Endodermal cell (in vitro differentiated cells): ENCODE results near the gene RIMKLA. TPM values are rescaled to one million over a fixed set of nuclear protein-coding genes. Genes with fewer than 3 reads are reported as not detected.

Experiments used
- DNase-seq: peaks from one replicate; pipeline ENCODE4 v3.0.0-alpha.2; 2017
- H3K27ac ChIP-seq: 2 replicates; pipeline ENCODE4 v1.5.1; 2013; ENCODE audit warnings: mild to moderate bottlenecking, low read depth, low read length, moderate library complexity
- H3K27me3 ChIP-seq: 2 replicates; pipeline ENCODE4 v1.6.1; 2013; ENCODE audit warnings: mild to moderate bottlenecking, low read length, moderate library complexity; ENCODE audit not compliant: insufficient read depth, control insufficient read depth, poor library complexity, severe bottlenecking
- H3K36me3 ChIP-seq: 2 replicates; pipeline ENCODE4 v1.7.0; 2013; ENCODE audit warnings: mild to moderate bottlenecking, low read length, moderate library complexity; ENCODE audit not compliant: control insufficient read depth, insufficient read depth
- H3K4me1 ChIP-seq: one replicate; pipeline ENCODE4 v1.7.0; 2013; ENCODE audit warnings: low read length; ENCODE audit not compliant: control insufficient read depth, insufficient read depth
- H3K4me3 ChIP-seq: 2 replicates; pipeline ENCODE4 v1.5.1; 2013; ENCODE audit warnings: mild to moderate bottlenecking, low read length, moderate library complexity
- H3K9ac ChIP-seq: 2 replicates; pipeline ENCODE4 v1.6.1; 2013; ENCODE audit warnings: mild to moderate bottlenecking, low read length, moderate library complexity; ENCODE audit not compliant: poor library complexity, severe bottlenecking; ENCODE audit errors: extremely low read depth
- H3K9me3 ChIP-seq: 2 replicates; pipeline ENCODE4 v1.6.1; 2013; ENCODE audit warnings: mild to moderate bottlenecking, low read length, moderate library complexity; ENCODE audit not compliant: control insufficient read depth
- H3K27ac Mint-ChIP-seq: 2 replicates; pipeline ENCODE4 v1.8.0; 2020; ENCODE audit warnings: mixed read lengths
- H3K27me3 Mint-ChIP-seq: 2 replicates; pipeline ENCODE4 v1.8.0; 2021; ENCODE audit warnings: mild to moderate bottlenecking, mixed read lengths; ENCODE audit not compliant: insufficient read depth
- H3K36me3 Mint-ChIP-seq: 2 replicates; pipeline ENCODE4 v1.8.0; 2020; ENCODE audit warnings: low read depth, mixed read lengths
- H3K4me1 Mint-ChIP-seq: 2 replicates; pipeline ENCODE4 v1.8.0; 2020; ENCODE audit warnings: mixed read lengths
- H3K4me3 Mint-ChIP-seq: 2 replicates; pipeline ENCODE4 v1.8.0; 2020; ENCODE audit warnings: mild to moderate bottlenecking, moderate library complexity, mixed read lengths
- H3K9me3 Mint-ChIP-seq: 2 replicates; pipeline ENCODE4 v1.8.0; 2020; ENCODE audit warnings: mild to moderate bottlenecking, mixed read lengths
- whole genome bisulfite sequencing, 2 experiments: methylation state at CpG; one replicate each; pipeline versions ENCODE4 v1.1.5 to v1.1.7; 2013; ENCODE audit warnings: missing lambda C conversion rate in 2 of 2, mixed read lengths in 1 of 2; ENCODE audit not compliant: insufficient coverage in 1 of 2, insufficient read length in 1 of 2; 5-methylcytosine and 5-hydroxymethylcytosine counted together
- total RNA-seq, 2 donors: library from RNA; stranded (reverse); fragmentation: NEBNext Ultra II Directional in 1 of 2; extraction: Animal tissue kit (Norgen Biotek cat#: 25700) in 1 of 2; gene quantifications; 2 replicates in 1 of 2; 3 replicates in 1 of 2; pipeline ENCODE4 v1.2.1, GENCODE V29; 2021
- TF ChIP-seq, protein P1 (sequence below): fragments of 200-600 bp; sonication (generic); conservative IDR thresholded peaks from 2 replicates; pipeline ENCODE4 v1.5.0; 2021; ENCODE audit warnings: antibody characterized with exemption, mild to moderate bottlenecking

The RIMKLA gene
- total RNA-seq, 2 donors from 2014 or later: 0.73 to 1.9 TPM

DNA sequence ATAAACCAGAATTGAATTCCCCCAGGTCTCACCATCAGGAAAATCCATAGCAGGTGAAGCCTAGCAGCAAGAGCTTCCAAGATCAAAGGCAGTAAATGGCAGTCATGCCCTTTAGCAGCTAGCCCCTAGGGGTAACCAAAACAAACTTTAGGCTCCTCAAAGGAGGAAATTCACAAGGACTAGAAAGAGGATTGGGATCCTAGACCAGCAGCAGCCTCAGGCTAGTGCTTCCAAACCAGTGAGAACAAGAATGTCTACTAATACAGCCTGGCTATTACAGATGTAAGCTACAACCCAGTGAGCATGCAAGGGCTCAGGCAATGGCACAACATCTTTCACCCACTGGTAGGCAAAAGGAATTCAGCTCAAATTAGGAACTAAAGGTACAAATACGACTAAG, 11.1 kb upstream of the RIMKLA start:
- no peak for DNase-seq
- H3K4me1 ChIP-seq: no peaks in the 10 kb centered on the region
- no peaks in the 10 kb centered on the region for H3K9me3 Mint-ChIP-seq
- H3K4me3 Mint-ChIP-seq: no peak overlapping the region
- no peaks in the 10 kb centered on the region for H3K4me1 Mint-ChIP-seq
- no peak overlapping the region for H3K27ac ChIP-seq
- H3K4me3 ChIP-seq: no peak overlapping the region
- H3K27me3 Mint-ChIP-seq: peaks cover 21% of the 10 kb centered on the region
- TF ChIP-seq, protein P1, sequence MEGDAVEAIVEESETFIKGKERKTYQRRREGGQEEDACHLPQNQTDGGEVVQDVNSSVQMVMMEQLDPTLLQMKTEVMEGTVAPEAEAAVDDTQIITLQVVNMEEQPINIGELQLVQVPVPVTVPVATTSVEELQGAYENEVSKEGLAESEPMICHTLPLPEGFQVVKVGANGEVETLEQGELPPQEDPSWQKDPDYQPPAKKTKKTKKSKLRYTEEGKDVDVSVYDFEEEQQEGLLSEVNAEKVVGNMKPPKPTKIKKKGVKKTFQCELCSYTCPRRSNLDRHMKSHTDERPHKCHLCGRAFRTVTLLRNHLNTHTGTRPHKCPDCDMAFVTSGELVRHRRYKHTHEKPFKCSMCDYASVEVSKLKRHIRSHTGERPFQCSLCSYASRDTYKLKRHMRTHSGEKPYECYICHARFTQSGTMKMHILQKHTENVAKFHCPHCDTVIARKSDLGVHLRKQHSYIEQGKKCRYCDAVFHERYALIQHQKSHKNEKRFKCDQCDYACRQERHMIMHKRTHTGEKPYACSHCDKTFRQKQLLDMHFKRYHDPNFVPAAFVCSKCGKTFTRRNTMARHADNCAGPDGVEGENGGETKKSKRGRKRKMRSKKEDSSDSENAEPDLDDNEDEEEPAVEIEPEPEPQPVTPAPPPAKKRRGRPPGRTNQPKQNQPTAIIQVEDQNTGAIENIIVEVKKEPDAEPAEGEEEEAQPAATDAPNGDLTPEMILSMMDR: no peak
- no peaks in the 10 kb centered on the region for H3K9me3 ChIP-seq
- no peak overlapping the region for H3K27ac Mint-ChIP-seq
- no peaks in the 10 kb centered on the region for H3K36me3 Mint-ChIP-seq
- no peaks in the 10 kb centered on the region for H3K36me3 ChIP-seq
- H3K9ac ChIP-seq: no peak overlapping the region
- 83 to 89% methylated on average over 1 of the region's 1 CpG for WGBS, 2 experiments
- H3K27me3 ChIP-seq: peaks cover 12% of the 10 kb centered on the region

DNA sequence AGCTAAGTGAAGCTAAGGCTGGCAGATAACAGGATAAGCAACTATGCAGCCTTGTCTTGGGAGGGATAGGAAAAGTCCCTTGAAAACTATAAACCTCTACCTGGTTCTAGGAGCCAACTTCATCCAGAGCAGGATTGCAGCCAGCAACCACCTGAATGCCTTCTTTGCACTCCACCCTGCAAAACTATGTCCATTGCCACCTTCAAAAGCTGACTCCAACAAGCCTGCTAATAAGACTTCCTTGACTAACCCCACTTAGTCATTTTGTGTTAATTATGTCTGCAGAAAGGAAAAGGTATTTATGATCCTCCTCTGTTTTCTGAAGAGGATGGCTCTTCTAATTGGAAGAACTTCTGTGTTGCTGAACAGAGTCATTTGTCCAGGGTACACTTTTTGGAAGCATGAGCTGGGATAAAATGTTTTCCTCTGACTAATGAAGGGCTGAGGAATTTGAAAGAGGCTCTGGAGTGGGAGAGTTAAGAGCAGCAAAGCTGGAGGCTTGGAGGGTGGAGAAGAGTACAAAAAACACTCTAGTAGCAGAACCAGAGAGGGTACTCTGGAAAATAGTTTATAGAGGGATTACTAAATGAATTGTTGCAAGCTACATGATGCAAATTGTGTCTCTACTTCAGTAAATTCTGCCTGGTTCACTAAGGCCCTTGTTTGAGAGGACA, 9.6 kb upstream of the RIMKLA start:
- Mint-ChIP-seq H3K27me3 (peaks cover 21% of the 10 kb centered on the region), H3K9me3 (no peaks in the 10 kb centered on the region), H3K36me3 (no peaks in the 10 kb centered on the region), H3K4me3 (no peak overlapping the region), H3K27ac (no peak overlapping the region), H3K4me1 (no peaks in the 10 kb centered on the region)
- no peak for DNase-seq
- no peak overlapping the region for H3K9ac ChIP-seq
- TF ChIP-seq, protein P1: no peak
- H3K36me3 ChIP-seq: no peaks in the 10 kb centered on the region
- H3K9me3 ChIP-seq: no peaks in the 10 kb centered on the region
- H3K4me1 ChIP-seq: no peaks in the 10 kb centered on the region
- H3K27ac ChIP-seq: no peak overlapping the region
- H3K4me3 ChIP-seq: no peak overlapping the region
- peaks cover 12% of the 10 kb centered on the region for H3K27me3 ChIP-seq

DNA sequence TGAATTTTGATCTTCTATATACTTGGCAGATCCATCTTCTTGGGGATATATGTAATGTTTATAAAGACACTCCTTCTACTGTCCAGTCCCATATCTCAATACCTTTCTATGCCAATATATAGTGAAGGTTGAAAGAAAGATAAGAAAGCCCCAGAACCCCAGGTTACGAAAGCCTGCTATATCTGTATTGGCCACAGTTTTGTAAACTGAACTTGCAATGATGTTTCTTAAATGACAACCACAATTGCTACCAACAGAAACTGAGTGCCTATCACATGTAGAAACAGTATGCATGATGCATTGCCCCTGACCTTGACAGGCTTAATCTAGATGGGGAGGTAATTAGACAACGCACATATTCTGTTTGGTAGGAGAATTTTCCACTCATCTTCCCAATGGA, 7.8 kb upstream of the RIMKLA start:
- H3K27me3 Mint-ChIP-seq: peaks cover 36% of the 10 kb centered on the region
- no peaks in the 10 kb centered on the region for H3K36me3 Mint-ChIP-seq
- no peak for DNase-seq
- Histone ChIP-seq H3K9me3 (no peaks in the 10 kb centered on the region), H3K4me1 (no peaks in the 10 kb centered on the region), H3K27me3 (peaks cover 19% of the 10 kb centered on the region), H3K9ac (no peak overlapping the region), H3K36me3 (no peaks in the 10 kb centered on the region), H3K27ac (no peak overlapping the region), H3K4me3 (no peak overlapping the region)
- TF ChIP-seq, protein P1: no peak
- no peaks in the 10 kb centered on the region for H3K4me1 Mint-ChIP-seq
- H3K9me3 Mint-ChIP-seq: no peaks in the 10 kb centered on the region
- 95% methylated on average over 2 of the region's 2 CpGs; no CpG with 5 or more reads in 1 of the 2 experiments for WGBS, 2 experiments
- no peak overlapping the region for H3K27ac Mint-ChIP-seq
- H3K4me3 Mint-ChIP-seq: no peak overlapping the region
